ENCODE data around the gene OR4F6. TPM values are rescaled to one million over a fixed set of nuclear protein-coding genes. Genes with fewer than 3 reads are reported as not detected.

The OR4F6 gene

Small RNA genes within 50 kb of the gene (small RNA-seq; reads per million reads assigned to genes)
- not detected for gene RN7SL209P (ENCODE audit: insufficient read depth)

All from neuronal stem cell (in vitro differentiated cells).